Loucy (cell line): ENCODE measurements around the gene ASB4.
A peak's percentile ranks its signal among the peaks of the same experiment; 100 is the strongest.

Experiments used
- H2AFZ ChIP-seq: fragments of 200-600 bp; sonication (generic); 2 replicates; pipeline ENCODE4 v1.6.0; 2016; ENCODE audit warnings: antibody characterized with exemption, mild to moderate bottlenecking, low read length, moderate library complexity
- H3F3A ChIP-seq: fragments of 200-600 bp; 2 replicates; pipeline ENCODE4 v1.6.0; 2016; ENCODE audit warnings: antibody characterized with exemption, low read depth, mild to moderate bottlenecking
- H3K27me3 ChIP-seq: fragments of 200-600 bp; sonication (generic); 2 replicates; pipeline ENCODE4 v1.6.1; 2014; ENCODE audit warnings: low read length, mild to moderate bottlenecking; ENCODE audit not compliant: insufficient read depth, poor library complexity, severe bottlenecking
- H3K36me3 ChIP-seq: fragments of 200-600 bp; sonication (generic); 2 replicates; pipeline ENCODE4 v1.6.1; 2016; ENCODE audit warnings: low read length; ENCODE audit not compliant: insufficient read depth
- H3K4me1 ChIP-seq: fragments of 200-600 bp; sonication (generic); 2 replicates; pipeline ENCODE4 v1.5.1; 2014; ENCODE audit warnings: low read length, mild to moderate bottlenecking; ENCODE audit not compliant: insufficient read depth, poor library complexity, severe bottlenecking
- H3K4me2 ChIP-seq: fragments of 200-600 bp; sonication (generic); 2 replicates; pipeline ENCODE4 v1.6.0; 2014; ENCODE audit warnings: antibody characterized with exemption, low read length, low read depth, mild to moderate bottlenecking; ENCODE audit not compliant: poor library complexity, severe bottlenecking
- H3K4me3 ChIP-seq: fragments of 200-600 bp; sonication (generic); 2 replicates; pipeline ENCODE4 v1.5.1; 2014; ENCODE audit warnings: low read length, mild to moderate bottlenecking, mixed read lengths; ENCODE audit not compliant: poor library complexity, severe bottlenecking
- H3K79me2 ChIP-seq: fragments of 200-600 bp; sonication (generic); 2 replicates; pipeline ENCODE4 v1.6.1; 2014; ENCODE audit warnings: low read length; ENCODE audit not compliant: insufficient read depth
- H3K9ac ChIP-seq: fragments of 200-600 bp; sonication (generic); 2 replicates; pipeline ENCODE4 v1.6.0; 2014; ENCODE audit warnings: mild to moderate bottlenecking, low read depth, low read length, moderate library complexity; ENCODE audit not compliant: poor library complexity, severe bottlenecking
- H3K9me2 ChIP-seq: fragments of 200-600 bp; sonication (generic); replicated peaks from 2 replicates; pipeline ENCODE4 v1.6.1; 2016; ENCODE audit warnings: low read depth, low read length, mixed read lengths
- H3K9me3 ChIP-seq: fragments of 200-600 bp; sonication (generic); 2 replicates; pipeline ENCODE4 v1.6.1; 2014; ENCODE audit warnings: mild to moderate bottlenecking, antibody characterized with exemption, low read length, low read depth; ENCODE audit not compliant: insufficient read depth
- H4K20me1 ChIP-seq: fragments of 200-600 bp; sonication (generic); 2 replicates; pipeline ENCODE4 v1.6.0; 2014; ENCODE audit warnings: antibody characterized with exemption, low read length, mild to moderate bottlenecking; ENCODE audit not compliant: insufficient read depth, poor library complexity, severe bottlenecking
- CTCF ChIP-seq: fragments of 200-600 bp; sonication (generic); conservative IDR thresholded peaks from 2 replicates; pipeline ENCODE4 v1.5.1; 2014; ENCODE audit warnings: mild to moderate bottlenecking, antibody characterized with exemption, low read length
- EZH2phosphoT487 ChIP-seq: fragments of 200-600 bp; IDR thresholded peaks from 2 replicates; pipeline ENCODE4 v1.6.1; 2018; ENCODE audit warnings: antibody characterized with exemption, mild to moderate bottlenecking, moderate library complexity, borderline replicate concordance

The ASB4 gene

GRCh38 chr7:95491201-95491600 is 5.5 kb downstream of the ASB4 start:
- Histone ChIP-seq H2AFZ (peak overlapping the region; percentile 77), H3K9me2 (no peaks in the 10 kb centered on the region), H4K20me1 (no peaks in the 10 kb centered on the region), H3K9me3 (no peaks in the 10 kb centered on the region), H3K36me3 (no peaks in the 10 kb centered on the region), H3K4me1 (peaks cover 24% of the 10 kb centered on the region), H3K79me2 (no peaks in the 10 kb centered on the region), H3K4me2 (no peak overlapping the region), H3K4me3 (no peak overlapping the region), H3K9ac (peak overlapping the region; percentile 23), H3F3A (no peaks in the 10 kb centered on the region), H3K27me3 (no peaks in the 10 kb centered on the region)
- TF ChIP-seq EZH2phosphoT487 = no peak
- TF ChIP-seq CTCF = no peak

GRCh38 chr7:95491634-95492314 is 6.0 kb downstream of the ASB4 start:
- Histone ChIP-seq H3K4me3 (no peak overlapping the region), H2AFZ (peak overlapping the region; percentile 77), H3K9me2 (no peaks in the 10 kb centered on the region), H3K27me3 (no peaks in the 10 kb centered on the region), H3K36me3 (no peaks in the 10 kb centered on the region), H3K79me2 (no peaks in the 10 kb centered on the region), H3K9ac (peak overlapping the region; percentile 23), H4K20me1 (no peaks in the 10 kb centered on the region), H3K4me2 (peak overlapping the region; percentile 14), H3K4me1 (peaks cover 24% of the 10 kb centered on the region), H3F3A (no peaks in the 10 kb centered on the region), H3K9me3 (no peaks in the 10 kb centered on the region)
- TF ChIP-seq CTCF (no peak), EZH2phosphoT487 (no peak)

GRCh38 chr7:95493247-95493646 is 7.5 kb downstream of the ASB4 start:
- Histone ChIP-seq H4K20me1 (no peaks in the 10 kb centered on the region), H3K79me2 (no peaks in the 10 kb centered on the region), H3K4me1 (peaks cover 24% of the 10 kb centered on the region), H3K27me3 (no peaks in the 10 kb centered on the region), H3K4me3 (no peak overlapping the region), H3K9me3 (no peaks in the 10 kb centered on the region), H3K4me2 (no peak overlapping the region), H3F3A (no peaks in the 10 kb centered on the region), H3K36me3 (no peaks in the 10 kb centered on the region), H2AFZ (no peak overlapping the region), H3K9me2 (no peaks in the 10 kb centered on the region), H3K9ac (no peak overlapping the region)
- no peak for TF ChIP-seq CTCF
- no peak for TF ChIP-seq EZH2phosphoT487
